ENCODE measurements around the gene MAP3K19. TPM values are rescaled to one million over a fixed set of nuclear protein-coding genes. Genes with fewer than 3 reads are reported as not detected.

MAP3K19 gene
- total and polyA plus RNA-seq, 7 donors, result not detected

DNA sequence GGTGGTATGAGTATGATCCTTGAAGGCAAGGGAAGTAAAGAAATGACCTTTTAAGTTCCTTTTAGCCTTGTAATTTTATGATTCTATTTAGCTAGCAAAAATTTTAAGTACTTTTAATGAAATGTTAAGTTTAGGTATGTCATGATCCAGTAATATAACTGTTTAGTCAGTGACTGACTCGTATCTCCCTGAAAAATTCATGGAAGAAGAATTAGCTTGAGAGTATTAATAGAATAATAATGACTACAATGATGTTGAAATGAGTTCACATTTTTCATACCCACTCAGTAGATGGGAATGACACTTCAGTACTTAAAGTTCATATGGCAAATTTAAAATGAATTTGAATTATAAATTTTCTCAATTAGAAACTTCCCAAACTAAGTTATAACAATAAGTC, 19.5 kb upstream of the MAP3K19 start:
- Histone ChIP-seq H3K36me3 (no peaks in the 10 kb centered on the region), H3K9me3 (peaks cover 0 to 3% (median 0%) of the 10 kb centered on the region in 4 donors), H3K27me3 (no peaks in the 10 kb centered on the region), H3K4me3 (no peak overlapping the region), H3K4me1 (peaks cover 0 to 36% (median 19%) of the 10 kb centered on the region in 4 donors), H3K27ac (no peak overlapping the region)
- TF ChIP-seq CTCF (IDR thresholded peaks at IDR 0.05), result no peak
- no peak for TF ChIP-seq POLR2A (IDR thresholded peaks at IDR 0.05)
- TF ChIP-seq EP300 (IDR thresholded peaks at IDR 0.05), result no peak
- no peak for TF ChIP-seq POLR2AphosphoS5 (IDR thresholded peaks at IDR 0.05)
- DNase-seq, result no peak
- intact Hi-C loops (cut with DNase I), result no loop called here
- 77 to 87% methylated on average over 1 of the region's 1 CpG for WGBS, 2 donors

DNA sequence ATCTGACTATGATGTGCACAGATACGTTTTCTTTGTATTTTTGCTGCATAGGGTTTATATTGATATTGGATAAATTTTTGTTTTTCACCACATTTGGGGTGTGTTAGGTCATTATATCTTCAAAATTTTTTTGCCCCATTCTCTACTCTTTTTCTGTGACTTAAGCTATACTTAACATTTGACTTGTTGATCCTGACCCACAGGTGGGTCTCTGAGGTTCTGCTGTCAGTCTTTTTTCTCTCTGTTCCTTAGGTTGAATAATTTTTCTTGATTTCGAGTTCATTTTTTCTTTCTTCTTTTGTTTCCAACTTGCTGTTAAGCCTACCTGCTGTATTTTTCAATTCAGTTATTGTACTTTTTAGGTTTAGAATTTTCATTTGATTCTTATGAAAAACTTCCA, 16.9 kb upstream of the MAP3K19 start:
- Histone ChIP-seq H3K36me3 (peaks cover 0 to 16% (median 2%) of the 10 kb centered on the region in 4 donors), H3K27me3 (no peaks in the 10 kb centered on the region), H3K4me3 (no peak overlapping the region), H3K9me3 (no peaks in the 10 kb centered on the region), H3K4me1 (peaks cover 0 to 31% (median 17%) of the 10 kb centered on the region in 4 donors), H3K27ac (no peak overlapping the region)
- no peak for DNase-seq
- intact Hi-C loops (cut with DNase I), result no loop called here
- 95 to 98% methylated on average over 2 of the region's 2 CpGs for WGBS, 2 donors
- TF ChIP-seq POLR2A (IDR thresholded peaks at IDR 0.05), result no peak
- TF ChIP-seq EP300 (IDR thresholded peaks at IDR 0.05), result no peak
- TF ChIP-seq POLR2AphosphoS5 (IDR thresholded peaks at IDR 0.05), result no peak
- TF ChIP-seq CTCF (IDR thresholded peaks at IDR 0.05), result no peak

DNA sequence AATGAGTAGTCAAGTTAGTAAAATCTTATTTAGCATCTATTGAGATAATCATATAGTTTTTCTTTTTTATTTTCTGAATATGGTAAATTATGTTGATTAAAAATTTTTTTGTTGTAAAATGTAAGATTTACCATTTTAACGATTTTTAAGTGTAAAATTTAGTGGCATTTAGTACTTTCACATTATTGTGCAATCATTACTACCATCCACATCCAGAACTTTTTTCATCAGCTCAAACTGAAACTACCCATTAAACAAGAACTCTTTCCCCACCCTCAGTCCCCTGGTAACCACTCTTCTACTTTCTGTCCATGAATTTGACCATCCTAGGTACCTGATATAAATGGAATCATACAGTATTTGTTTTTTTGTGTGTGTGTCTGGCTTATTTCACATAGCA, 16.0 kb upstream of the MAP3K19 start:
- Histone ChIP-seq H3K27me3 (no peaks in the 10 kb centered on the region), H3K4me3 (no peak overlapping the region), H3K27ac (no peak overlapping the region), H3K9me3 (no peaks in the 10 kb centered on the region), H3K36me3 (peaks cover 0 to 16% (median 2%) of the 10 kb centered on the region in 4 donors), H3K4me1 (peaks cover 0 to 40% (median 17%) of the 10 kb centered on the region in 4 donors)
- 91 to 93% methylated on average over 1 of the region's 1 CpG for WGBS, 2 donors
- TF ChIP-seq EP300 (IDR thresholded peaks at IDR 0.05), result no peak
- TF ChIP-seq POLR2AphosphoS5 (IDR thresholded peaks at IDR 0.05), result no peak
- TF ChIP-seq CTCF (IDR thresholded peaks at IDR 0.05), result no peak
- no peak for TF ChIP-seq POLR2A (IDR thresholded peaks at IDR 0.05)
- no peak for DNase-seq
- intact Hi-C loops (cut with DNase I), result no loop called here

DNA sequence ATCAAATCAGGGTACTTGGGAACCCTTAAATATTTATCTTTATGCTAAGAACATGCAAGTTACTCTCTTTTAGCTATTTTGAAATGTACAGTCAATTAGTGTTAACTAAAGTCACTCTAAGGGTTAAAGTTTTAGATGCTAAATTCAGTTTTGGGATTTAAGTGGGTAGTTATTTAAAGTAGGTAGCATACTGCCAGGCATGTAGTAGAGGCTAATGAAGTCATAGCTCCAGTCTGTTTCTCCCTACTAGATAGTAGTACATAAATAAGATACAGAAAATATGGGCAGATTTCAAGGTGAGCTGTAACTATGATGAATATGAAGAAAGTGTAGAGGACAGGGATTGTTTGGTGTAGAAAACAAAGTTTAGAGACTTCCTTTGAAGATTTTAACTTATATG, 12.3 kb upstream of the MAP3K19 start:
- no peak for DNase-seq
- Histone ChIP-seq H3K27me3 (no peaks in the 10 kb centered on the region), H3K4me3 (no peak overlapping the region), H3K4me1 (peaks cover 0 to 47% (median 26%) of the 10 kb centered on the region in 4 donors), H3K9me3 (no peaks in the 10 kb centered on the region), H3K36me3 (peaks cover 0 to 16% (median 2%) of the 10 kb centered on the region in 4 donors), H3K27ac (no peak overlapping the region)
- intact Hi-C loops (cut with DNase I), result no loop called here
- TF ChIP-seq POLR2AphosphoS5 (IDR thresholded peaks at IDR 0.05), result no peak
- no peak for TF ChIP-seq EP300 (IDR thresholded peaks at IDR 0.05)
- TF ChIP-seq POLR2A (IDR thresholded peaks at IDR 0.05), result no peak
- no peak for TF ChIP-seq CTCF (IDR thresholded peaks at IDR 0.05)

GRCh38 chr2:135056790-135057189, 9.5 kb upstream of the MAP3K19 start:
- Histone ChIP-seq H3K36me3 (peaks cover 0 to 16% (median 2%) of the 10 kb centered on the region in 4 donors), H3K4me1 (peaks cover 0 to 51% (median 34%) of the 10 kb centered on the region in 4 donors), H3K9me3 (no peaks in the 10 kb centered on the region), H3K27me3 (no peaks in the 10 kb centered on the region), H3K27ac (no peak overlapping the region), H3K4me3 (no peak overlapping the region)
- TF ChIP-seq POLR2A (IDR thresholded peaks at IDR 0.05), result no peak
- no peak for TF ChIP-seq POLR2AphosphoS5 (IDR thresholded peaks at IDR 0.05)
- TF ChIP-seq CTCF (IDR thresholded peaks at IDR 0.05), result no peak
- no peak for TF ChIP-seq EP300 (IDR thresholded peaks at IDR 0.05)
- DNase-seq, result no peak
- intact Hi-C loops (cut with DNase I), result no loop called here

Measured in sigmoid colon (tissue), 7 donors.